8988T (cell line): Measurements from ENCODE around the gene LRRC70.
"Not testable (repeated sequence)": the region's sequence is repeated elsewhere in the genome, so short reads cannot be mapped to it uniquely, and the experiment has no call there.

Source experiments
- DNase-seq: peaks from one replicate; pipeline ENCODE4 v3.0.0; 2011

LRRC70 gene

GRCh38 chr5:62578540-62578939 is at the start of gene LRRC70:
TSS of gene LRRC70 (plus strand) at chr5:62578819. CDS start at chr5:62579439, 620 bp downstream.
- DNase-seq, result no peak

GRCh38 chr5:62533597-62533996 is 45.0 kb upstream of the LRRC70 start:
- DNase-seq, result no peak

GRCh38 chr5:62534461-62535236 is 44.0 kb upstream of the LRRC70 start:
- DNase-seq, result no peak

GRCh38 chr5:62536232-62536631 is 42.4 kb upstream of the LRRC70 start:
- DNase-seq, result no peak

- no peak for DNase-seq
Measured at GRCh38 chr5:62536783-62537182, 41.8 kb upstream of the LRRC70 start.

- no peak for DNase-seq
Measured at GRCh38 chr5:62538017-62538942, 40.3 kb upstream of the LRRC70 start.

GRCh38 chr5:62542720-62543119 is 35.9 kb upstream of the LRRC70 start:
- DNase-seq, result no peak

- DNase-seq, result no peak
Measured at GRCh38 chr5:62547945-62548630, 30.5 kb upstream of the LRRC70 start.

GRCh38 chr5:62550103-62550502 is 28.5 kb upstream of the LRRC70 start:
- no peak for DNase-seq

GRCh38 chr5:62555930-62556329 is 22.7 kb upstream of the LRRC70 start:
- DNase-seq, result no peak

GRCh38 chr5:62558941-62559340 is 19.7 kb upstream of the LRRC70 start:
- DNase-seq, result no peak

- DNase-seq, result no peak
Measured at GRCh38 chr5:62560786-62561185, 17.8 kb upstream of the LRRC70 start.

- no peak for DNase-seq
Measured at GRCh38 chr5:62561896-62562295, 16.7 kb upstream of the LRRC70 start.

- no peak for DNase-seq
Measured at GRCh38 chr5:62562867-62563266, 15.8 kb upstream of the LRRC70 start.

- DNase-seq, result no peak
Measured at GRCh38 chr5:62564101-62564500, 14.5 kb upstream of the LRRC70 start.

GRCh38 chr5:62565740-62566139 is 12.9 kb upstream of the LRRC70 start:
- not testable (repeated sequence) for DNase-seq

- no peak for DNase-seq
Measured at GRCh38 chr5:62568143-62568542, 10.5 kb upstream of the LRRC70 start.

- DNase-seq, result no peak
Measured at GRCh38 chr5:62568800-62569432, 9.7 kb upstream of the LRRC70 start.

- DNase-seq, result no peak
Measured at GRCh38 chr5:62569470-62569869, 9.1 kb upstream of the LRRC70 start.

GRCh38 chr5:62572918-62573514 is 5.6 kb upstream of the LRRC70 start:
- no peak for DNase-seq

GRCh38 chr5:62574599-62574998 is 4.0 kb upstream of the LRRC70 start:
- no peak for DNase-seq

GRCh38 chr5:62575066-62575465 is 3.6 kb upstream of the LRRC70 start:
- DNase-seq, result no peak
